Measurements from ENCODE around the gene TGFB2. TPM values are rescaled to one million over a fixed set of nuclear protein-coding genes. Genes with fewer than 3 reads are reported as not detected.

The TGFB2 gene
- total RNA-seq, 1 experiment from 2014 or later, result 0.34 TPM

Other genes starting within 250 kb of the TGFB2 start
- 25.5 TPM for gene RRP15, start 60.0 kb upstream of the TGFB2 start, total RNA-seq (2021; ENCODE audit: unreplicated experiment)